CD4-positive, alpha-beta T cell treated with Interleukin-2 at 100 ng/mL for 4 hours (primary cell): Measurements from ENCODE around the gene MYOZ3.

Source experiments
- DNase-seq: peaks from one replicate; pipeline ENCODE4 v3.0.0-alpha.2; 2020; ENCODE audit warnings: low spot score

Gene MYOZ3

GRCh38 chr5:150659360-150660107, 1.5 kb upstream of the MYOZ3 start:
- DNase-seq, result no peak

DNA sequence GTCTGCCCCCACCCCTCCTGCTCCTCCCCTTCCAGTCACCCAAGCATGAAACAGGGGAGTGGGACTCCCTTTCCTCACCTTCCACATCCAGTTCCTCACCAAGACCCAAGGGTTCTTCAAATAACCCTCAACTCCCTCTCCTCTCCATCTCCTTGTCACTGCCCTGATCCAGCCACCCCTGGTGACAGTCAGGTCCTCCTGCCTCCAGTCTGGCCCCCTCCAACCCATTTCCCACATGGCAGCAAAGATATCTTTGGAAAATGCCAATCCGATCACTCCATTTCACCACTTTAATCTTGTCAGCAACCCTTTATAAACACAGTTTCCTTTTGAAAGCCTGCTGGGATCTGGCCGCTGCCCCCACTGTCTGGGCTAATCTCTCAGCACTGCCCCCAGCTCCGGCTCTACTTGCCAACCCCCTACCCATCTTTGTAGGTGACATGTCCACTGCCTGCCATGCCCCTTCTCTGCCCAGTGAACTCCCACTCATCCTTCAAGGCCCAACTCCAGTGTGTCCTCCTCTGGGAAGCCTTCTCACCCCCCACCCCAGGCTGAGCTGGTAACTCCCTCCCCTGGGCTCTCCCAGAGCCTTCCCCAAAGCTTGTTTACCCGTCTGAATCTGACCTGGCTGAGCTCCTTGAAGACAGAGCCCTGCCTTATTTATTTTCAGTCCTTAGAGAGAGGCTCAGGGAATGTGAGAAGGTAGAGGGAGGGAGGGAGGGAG, 781 bp upstream of the MYOZ3 start:
- no peak for DNase-seq

DNA sequence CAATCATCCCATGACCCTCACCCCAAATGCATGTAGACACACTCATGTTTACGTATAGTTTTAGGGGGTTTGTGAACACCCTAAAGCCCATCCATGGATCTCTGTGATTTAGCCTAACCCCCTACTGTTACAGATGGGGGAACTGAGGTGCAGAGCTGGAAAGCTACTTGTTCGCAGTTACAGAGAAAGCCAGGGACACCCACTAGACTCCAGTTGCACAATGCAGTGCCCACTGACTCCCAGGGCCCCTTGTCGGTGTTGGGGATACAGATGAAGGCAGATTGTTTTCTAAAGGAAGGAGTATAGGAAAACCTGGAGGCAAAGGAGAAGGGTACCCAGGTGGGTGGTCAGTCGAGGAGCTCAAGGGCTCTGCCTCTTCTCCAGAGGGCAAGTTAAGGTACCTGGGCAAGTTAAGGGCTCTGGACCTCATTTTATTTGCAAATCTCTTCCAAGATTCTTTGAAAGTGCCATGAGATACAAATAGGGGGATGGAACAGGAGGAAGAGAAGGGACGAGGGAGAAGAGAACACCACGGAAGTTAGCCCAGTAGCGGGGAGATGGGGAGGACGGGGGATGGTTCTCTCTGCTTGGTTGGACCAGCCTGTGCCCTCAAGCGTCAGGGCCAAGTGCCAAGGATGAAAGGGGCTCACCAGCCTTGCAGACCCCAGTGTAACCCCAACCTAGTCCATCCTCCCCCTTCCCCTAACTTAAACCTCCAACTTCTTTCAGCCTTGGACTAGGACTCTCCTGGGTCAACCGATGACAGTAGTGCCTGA, 958 bp downstream of the MYOZ3 start:
- no peak for DNase-seq

GRCh38 chr5:150662731-150663516, 1.9 kb downstream of the MYOZ3 start:
- no peak for DNase-seq

GRCh38 chr5:150663936-150664335, 2.9 kb downstream of the MYOZ3 start:
- DNase-seq, result no peak

DNA sequence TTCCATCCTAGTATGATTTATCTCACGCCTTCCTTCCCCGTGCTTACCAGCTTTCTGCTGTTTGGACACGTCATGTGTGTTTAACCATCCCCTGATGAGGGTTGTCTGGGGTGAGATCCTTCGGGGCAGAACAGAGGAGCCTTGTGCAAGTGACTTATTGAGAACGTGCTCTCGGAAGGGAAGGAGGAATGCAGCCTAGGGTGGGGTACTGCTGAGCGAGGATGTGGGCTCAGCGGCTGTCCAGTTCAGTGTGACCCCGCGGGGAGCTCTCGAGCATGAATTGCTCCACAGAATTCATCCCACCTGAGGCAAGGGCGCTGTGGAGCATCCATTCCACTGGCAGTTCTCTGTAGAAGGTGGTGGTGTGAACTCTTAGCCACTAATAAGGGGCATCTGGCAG, 4.0 kb downstream of the MYOZ3 start:
- no peak for DNase-seq

DNA sequence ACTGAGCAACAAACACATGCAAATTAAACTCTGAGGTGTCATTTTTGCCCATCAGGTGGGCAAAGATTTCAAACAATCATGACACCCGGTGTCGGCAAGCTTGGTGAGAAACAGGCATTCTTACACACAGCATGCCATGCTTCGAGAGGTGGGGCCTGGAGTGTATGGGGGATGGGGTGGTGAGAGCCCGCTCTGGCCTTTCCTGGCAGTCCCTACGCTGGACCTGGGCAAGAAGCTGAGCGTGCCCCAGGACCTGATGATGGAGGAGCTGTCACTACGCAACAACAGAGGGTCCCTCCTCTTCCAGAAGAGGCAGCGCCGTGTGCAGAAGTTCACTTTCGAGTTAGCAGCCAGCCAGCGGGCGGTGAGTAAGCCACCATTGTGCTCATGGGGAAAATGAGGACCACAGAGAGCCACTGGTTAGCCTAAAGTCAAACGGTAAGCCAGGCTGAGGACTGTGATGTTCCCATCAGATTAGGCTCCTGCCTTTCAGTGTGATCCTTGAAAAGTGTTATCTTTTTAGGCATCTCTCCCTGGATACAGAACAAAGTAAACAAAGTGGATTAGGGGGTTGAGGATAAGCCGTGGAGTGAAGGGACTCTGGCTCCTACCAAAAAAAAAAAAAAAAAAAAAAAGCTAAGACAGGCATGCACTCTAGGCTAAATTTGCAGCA, 9.4 kb downstream of the MYOZ3 start:
- DNase-seq, result no peak

DNA sequence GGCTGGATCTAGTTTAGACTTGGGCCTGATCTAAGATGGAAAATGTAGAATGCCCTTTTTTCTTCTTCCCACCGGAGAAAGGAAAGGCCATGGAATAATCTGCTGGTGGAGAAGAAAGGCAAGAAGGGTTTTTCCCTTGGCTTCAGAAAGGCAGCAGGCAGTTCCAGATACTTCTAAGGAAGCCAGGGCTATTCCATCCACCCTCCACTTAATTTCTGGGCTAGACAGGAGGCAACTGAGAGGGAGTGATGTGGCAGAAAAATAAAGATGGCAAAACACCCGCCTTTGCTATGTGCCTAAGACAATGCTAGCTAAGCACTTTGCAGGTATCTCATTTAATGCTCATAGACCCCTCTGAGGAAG, 9.9 kb downstream of the MYOZ3 start:
- no peak for DNase-seq

GRCh38 chr5:150671509-150672236, 10.6 kb downstream of the MYOZ3 start:
- no peak for DNase-seq

DNA sequence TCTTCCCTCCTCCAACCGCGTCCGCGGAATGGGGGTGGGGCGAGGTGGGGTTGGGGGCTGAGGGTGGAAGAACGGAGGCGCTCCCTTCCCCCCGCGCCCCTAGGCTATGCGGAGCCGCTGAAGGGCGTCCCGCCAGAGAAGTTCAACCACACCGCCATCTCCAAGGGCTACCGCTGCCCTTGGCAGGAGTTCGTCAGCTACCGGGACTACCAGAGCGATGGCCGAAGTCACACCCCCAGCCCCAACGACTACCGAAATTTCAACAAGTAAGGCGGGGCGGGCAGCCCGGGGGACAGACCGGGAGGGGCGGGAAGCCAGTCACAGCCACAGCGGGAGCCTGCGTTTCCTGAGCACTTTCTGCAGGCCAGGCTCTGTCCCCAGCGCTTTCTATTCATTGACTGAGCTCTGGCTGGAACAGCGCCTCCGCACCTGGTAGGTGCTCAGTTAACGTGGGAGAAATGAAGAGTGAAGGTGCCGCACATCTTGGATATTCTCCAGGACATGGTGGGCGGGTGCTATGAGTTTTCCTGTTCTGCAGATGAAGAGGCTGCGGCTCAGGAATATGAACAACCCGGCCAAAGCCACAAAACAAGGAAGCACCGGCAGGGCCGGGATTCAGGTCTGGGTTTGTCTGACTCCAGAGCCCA, 11.3 kb downstream of the MYOZ3 start:
- DNase-seq, result peak; percentile 8

DNA sequence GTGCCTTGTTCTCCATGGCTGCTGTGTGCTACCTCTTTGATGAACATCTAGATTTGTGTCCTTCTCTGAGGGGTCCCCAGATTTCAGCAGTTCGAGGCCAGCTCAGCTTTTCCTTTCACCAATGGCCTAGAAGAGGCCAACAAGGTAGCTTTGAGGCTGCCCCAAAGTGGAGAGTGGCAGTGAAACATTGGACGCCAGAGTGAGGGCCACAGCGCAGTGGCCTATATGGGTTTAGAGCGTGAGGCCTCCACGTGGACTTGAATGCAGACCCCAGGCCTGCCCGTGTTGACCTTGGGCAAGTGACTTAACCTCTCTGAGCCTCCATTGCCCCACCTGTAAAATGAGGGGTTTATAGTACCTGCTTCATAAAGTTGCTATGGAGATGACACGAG, 11.8 kb downstream of the MYOZ3 start:
- no peak for DNase-seq

DNA sequence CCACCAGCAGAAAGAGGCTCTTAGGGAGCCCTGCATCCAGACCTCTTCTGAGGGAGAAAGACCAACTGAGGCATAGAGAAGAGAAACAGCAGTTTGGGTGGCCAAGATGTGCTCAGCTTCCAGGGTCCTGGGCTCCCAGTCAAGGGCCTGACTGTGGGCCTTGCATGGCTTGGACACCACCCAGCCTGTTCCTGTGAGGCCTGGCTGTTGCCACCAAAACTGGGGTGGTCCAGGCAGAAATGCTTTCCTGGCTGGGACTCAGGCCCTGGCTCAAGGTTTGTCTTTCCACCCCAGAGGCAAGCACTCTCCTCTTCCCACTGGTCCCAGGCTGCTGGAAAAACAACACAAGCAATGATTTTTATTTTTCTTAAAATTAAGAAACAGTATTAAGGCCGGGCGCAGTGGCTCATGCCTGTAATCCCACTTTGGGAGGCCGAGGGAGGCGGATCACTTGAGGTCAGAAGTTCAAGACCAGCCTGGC, 13.3 kb downstream of the MYOZ3 start:
- no peak for DNase-seq

DNA sequence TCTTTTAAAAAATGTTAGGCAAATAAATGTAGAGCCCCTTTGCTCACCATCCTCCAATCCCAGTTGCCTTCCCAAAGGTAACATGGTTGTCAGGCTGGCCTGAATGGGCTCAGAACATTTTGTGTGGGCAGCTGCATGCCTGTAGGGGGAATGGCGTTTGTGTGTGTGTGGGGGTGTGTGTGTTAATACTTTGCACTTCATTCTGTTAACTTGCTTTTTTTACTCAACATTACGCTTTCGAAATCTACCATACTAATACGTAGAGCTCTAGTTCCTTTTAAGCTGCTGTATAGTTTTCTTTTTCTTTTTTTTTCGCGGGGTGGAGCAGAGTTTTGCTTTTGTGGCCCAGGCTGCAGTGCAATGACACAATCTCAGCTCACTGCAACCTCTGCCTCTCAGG, 14.0 kb downstream of the MYOZ3 start:
- DNase-seq, result no peak

- DNase-seq, result no peak
Observed at GRCh38 chr5:150676578-150676977, 15.5 kb downstream of the MYOZ3 start.

- DNase-seq, result no peak
Observed at GRCh38 chr5:150689120-150689519, 28.1 kb downstream of the MYOZ3 start.

- DNase-seq, result no peak
Observed at GRCh38 chr5:150690760-150691159, 29.7 kb downstream of the MYOZ3 start.

GRCh38 chr5:150692276-150692675, 31.2 kb downstream of the MYOZ3 start:
- no peak for DNase-seq

DNA sequence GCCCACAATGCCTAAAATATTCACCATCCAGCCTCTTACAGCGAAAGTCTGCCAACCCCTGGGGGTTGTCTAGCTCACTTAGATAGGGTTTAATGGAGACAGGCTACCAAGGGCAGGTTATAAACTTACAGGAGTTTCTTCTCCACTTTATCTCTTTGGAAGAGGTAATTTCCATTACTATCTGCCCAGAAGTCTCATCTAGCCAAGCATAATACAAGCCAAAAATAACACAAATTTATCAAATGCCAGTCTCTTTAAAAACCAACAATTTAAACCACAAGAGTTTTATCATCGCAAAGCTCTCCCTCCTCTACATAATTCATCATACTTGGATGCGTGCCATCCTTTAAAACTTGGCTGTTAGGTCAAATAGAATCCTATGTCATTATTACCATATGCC, 33.6 kb downstream of the MYOZ3 start:
- no peak for DNase-seq

DNA sequence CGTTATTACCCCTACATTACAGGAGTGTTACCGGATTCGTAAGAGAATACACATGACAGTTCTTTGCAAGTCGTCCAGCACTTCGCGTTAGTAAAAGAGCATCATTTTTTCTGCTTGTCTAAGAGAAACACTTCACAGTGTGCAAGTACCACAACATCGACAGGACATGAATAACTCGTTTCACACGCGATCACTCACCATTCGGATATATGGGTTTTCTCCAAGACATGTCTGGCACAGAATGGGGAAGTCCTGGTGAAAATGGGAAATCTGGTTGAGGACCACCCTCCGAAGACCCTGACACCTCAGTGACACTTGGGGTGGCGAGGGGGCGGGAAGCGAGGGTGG, 39.2 kb downstream of the MYOZ3 start:
- DNase-seq, result no peak

DNA sequence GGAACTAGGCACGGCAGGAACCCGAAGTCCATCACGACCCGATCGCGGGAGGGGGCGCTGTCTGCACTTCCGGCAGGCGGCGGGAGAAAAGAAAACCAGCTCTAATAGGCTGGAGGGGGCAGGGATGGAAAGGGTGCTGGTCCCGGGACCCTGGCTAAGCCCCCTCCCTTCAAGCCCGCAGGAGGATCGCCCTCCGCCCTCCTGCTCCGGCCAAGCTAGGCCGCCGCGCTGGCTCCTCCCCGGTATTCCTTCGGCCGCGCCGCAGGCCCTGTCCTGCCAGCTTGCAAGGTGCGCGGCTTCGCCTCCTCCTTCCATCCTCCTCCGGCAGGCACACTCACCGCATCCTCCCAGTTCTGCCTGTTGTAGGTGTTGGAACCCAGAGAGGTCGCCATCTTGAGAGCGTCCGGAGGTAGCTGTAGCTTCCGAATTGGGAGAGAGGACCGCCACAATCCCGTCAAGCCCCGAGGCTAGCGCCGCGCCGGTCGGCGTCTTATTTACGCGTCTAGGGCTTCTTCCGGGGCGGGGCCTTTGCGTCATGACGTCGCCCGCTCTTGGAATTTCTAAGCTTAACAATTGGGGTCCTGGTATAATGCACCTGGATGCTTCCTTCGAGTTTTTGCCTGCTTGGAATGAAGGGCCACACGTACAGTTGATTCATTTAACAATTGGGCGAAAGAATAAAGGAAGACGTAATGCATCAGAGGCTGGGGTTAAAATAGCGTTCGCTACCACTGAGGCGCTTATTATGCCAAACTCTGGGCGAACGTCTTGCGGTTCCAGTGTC, 39.7 kb downstream of the MYOZ3 start, which contains the start of gene RBM22:
TSS of gene RBM22 (minus strand) at position 469 of the 784 bp plus-strand sequence. CDS start at position 392, 77 bp downstream.
- peak; percentile 90 for DNase-seq
